Stomach (tissue), 9 donors: ENCODE results near the gene MEG3. TPM values are rescaled to one million over a fixed set of nuclear protein-coding genes. Genes with fewer than 3 reads are reported as not detected.

Source experiments
- DNase-seq, 2 donors: peaks; one replicate each; pipeline versions ENCODE4 v3.0.0 to v3.0.0-alpha.2; 2013 to 2019
- H3K27ac ChIP-seq, 5 donors: fragments of 200-600 bp in 4 of 5; sonication (generic) in 4 of 5; one replicate each; pipeline ENCODE4 v1.5.1; 2013 to 2019; ENCODE audit warnings: mild to moderate bottlenecking in 1 of 5, moderate library complexity in 1 of 5
- H3K27me3 ChIP-seq, 3 donors: fragments of 200-600 bp; sonication (generic); one replicate each; pipeline ENCODE4 v1.5.1; 2017 to 2019; ENCODE audit warnings: mixed run types in 1 of 3
- H3K36me3 ChIP-seq, 4 donors: fragments of 200-600 bp; sonication (generic); 1 replicate in 3 of 4; 2 replicates in 1 of 4; pipeline ENCODE4 v1.5.1; 2016 to 2019
- H3K4me1 ChIP-seq, 4 donors: fragments of 200-600 bp; sonication (generic); one replicate each; pipeline ENCODE4 v1.5.1; 2016 to 2019
- H3K4me3 ChIP-seq, 4 donors: fragments of 200-600 bp; sonication (generic) in 3 of 4; one replicate each; pipeline ENCODE4 v1.5.1; 2016 to 2019; ENCODE audit warnings: mild to moderate bottlenecking in 1 of 4
- H3K9me3 ChIP-seq, 4 donors: fragments of 200-600 bp; sonication (generic); one replicate each; pipeline ENCODE4 v1.5.1; 2016 to 2019
- CTCF ChIP-seq, 7 experiments: fragments of 450-650 bp in 4 of 7; fragments of 200-600 bp in 3 of 7; sonication (generic) in 3 of 7; IDR thresholded peaks; one replicate each; pipeline ENCODE4 v1.5.1; 2016 to 2019; ENCODE audit warnings: antibody characterized with exemption in 7 of 7, control low read depth in 2 of 7, mild to moderate bottlenecking in 1 of 7
- EP300 ChIP-seq: sonication (generic); formaldehyde crosslinking; IDR thresholded peaks from one replicate; pipeline ENCODE4 v1.6.1; 2017; ENCODE audit warnings: antibody characterized with exemption
- POLR2A ChIP-seq, 4 donors: fragments of 450-650 bp; IDR thresholded peaks; one replicate each; pipeline ENCODE4 v1.6.1; 2016; ENCODE audit warnings: antibody characterized with exemption in 4 of 4, control low read depth in 2 of 4, mild to moderate bottlenecking in 1 of 4, moderate library complexity in 1 of 4
- POLR2AphosphoS5 ChIP-seq, 3 donors: sonication (generic); formaldehyde crosslinking; IDR thresholded peaks; one replicate each; pipeline ENCODE4 v1.6.1; 2016; ENCODE audit warnings: antibody characterized with exemption in 3 of 3
- WGBS, 5 donors: extraction: QIAGEN DNeasy Blood & Tissue Kit in 3 of 5; methylation state at CpG; one replicate each; pipeline versions ENCODE4 v1.1.5 to v1.1.7; 2013 to 2018; 5-methylcytosine and 5-hydroxymethylcytosine counted together
- intact Hi-C: fragments of 100-400 bp; cut with DNase I; formaldehyde crosslinking; loops from one replicate; pipeline ENCODE4 v1.15.1; 2023; ENCODE audit warnings: low total_unique reads
- polyA plus RNA-seq, 3 donors: library from polyadenylated mRNA; stranded (reverse); fragments of 200-250 nt; gene quantifications; one replicate each; pipeline ENCODE4 v1.2.3, GENCODE V29; 2013
- total RNA-seq, 5 donors: library from RNA; depleted of rRNA; stranded (reverse); fragments of >200 nt; gene quantifications; one replicate each; pipeline versions ENCODE4 v1.1.0 to v1.2.3, GENCODE V29; 2014 to 2016
- donor health status: healthy with polysubstance abuse.
- donor health status: Bipolar disorder and iron deficiency.
- donor health status: healthy.

Gene MEG3
- total and polyA plus RNA-seq, 8 donors, result 13.4 to 390 (median 99.2) TPM

GRCh38 chr14:100810435-100810834 is 15.5 kb upstream of the MEG3 start:
- no peak overlapping the region for H3K27ac ChIP-seq
- TF ChIP-seq POLR2A (IDR thresholded peaks at IDR 0.05) (no peak), POLR2AphosphoS5 (IDR thresholded peaks at IDR 0.05) (no peak), EP300 (no peak), CTCF (IDR thresholded peaks at IDR 0.05) (no peak)
- H3K4me3 ChIP-seq, result no peak overlapping the region
- DNase-seq, result no peak
- peaks cover 0 to 49% (median 40%) of the 10 kb centered on the region in 4 donors for H3K9me3 ChIP-seq
- H3K27me3 ChIP-seq, result peaks cover 0 to 61% (median 4%) of the 10 kb centered on the region in 3 donors
- no peaks in the 10 kb centered on the region for H3K36me3 ChIP-seq
- intact Hi-C loops, result no loop called here
- 73 to 82% (median 76%) methylated on average over 7 of the region's 7 CpGs for WGBS, 5 donors
- H3K4me1 ChIP-seq, result no peaks in the 10 kb centered on the region

- TF ChIP-seq POLR2AphosphoS5 (IDR thresholded peaks at IDR 0.05), result no peak
- TF ChIP-seq POLR2A (IDR thresholded peaks at IDR 0.05), result no peak
- TF ChIP-seq EP300, result no peak
- TF ChIP-seq CTCF (IDR thresholded peaks at IDR 0.05), result no peak
- H3K27me3 ChIP-seq, result peaks cover 0 to 63% (median 6%) of the 10 kb centered on the region in 3 donors
Measured at GRCh38 chr14:100810861-100811461, 15.0 kb upstream of the MEG3 start.

GRCh38 chr14:100813291-100813690 is 12.6 kb upstream of the MEG3 start:
- intact Hi-C loops, result no loop called here
- no peak overlapping the region for H3K4me3 ChIP-seq
- no peaks in the 10 kb centered on the region for H3K4me1 ChIP-seq
- H3K36me3 ChIP-seq, result no peaks in the 10 kb centered on the region
- WGBS, 5 donors, result 88 to 93% (median 88%) methylated on average over 5 to 10 of the region's 10 CpGs
- peaks cover 0 to 38% (median 30%) of the 10 kb centered on the region in 4 donors for H3K9me3 ChIP-seq
- peaks cover 0 to 57% (median 6%) of the 10 kb centered on the region in 3 donors for H3K27me3 ChIP-seq
- TF ChIP-seq CTCF (IDR thresholded peaks at IDR 0.05) (no peak), EP300 (no peak), POLR2AphosphoS5 (IDR thresholded peaks at IDR 0.05) (no peak), POLR2A (IDR thresholded peaks at IDR 0.05) (no peak)
- no peak overlapping the region for H3K27ac ChIP-seq
- DNase-seq, result no peak

More at GRCh38 chr14:100810861-100811461, 15.0 kb upstream of the MEG3 start:
- H3K4me1 ChIP-seq, result no peaks in the 10 kb centered on the region
- H3K4me3 ChIP-seq, result no peak overlapping the region
- no peak overlapping the region for H3K27ac ChIP-seq
- no peak for DNase-seq
- no peaks in the 10 kb centered on the region for H3K36me3 ChIP-seq
- WGBS, 5 donors, result 62 to 76% (median 66%) methylated on average over 11 to 21 of the region's 21 CpGs
- H3K9me3 ChIP-seq, result peaks cover 0 to 49% (median 40%) of the 10 kb centered on the region in 4 donors
- intact Hi-C loops, result no loop called here

- intact Hi-C loops, result no loop called here
- no peaks in the 10 kb centered on the region for H3K36me3 ChIP-seq
- 66 to 78% (median 67%) methylated on average over 12 to 15 of the region's 15 CpGs for WGBS, 5 donors
- no peak for TF ChIP-seq POLR2A (IDR thresholded peaks at IDR 0.05)
- TF ChIP-seq EP300, result no peak
- H3K27ac ChIP-seq, result no peak overlapping the region
- H3K9me3 ChIP-seq, result peaks cover 0 to 14% (median 10%) of the 10 kb centered on the region in 4 donors
- peaks cover 0 to 43% (median 2%) of the 10 kb centered on the region in 3 donors for H3K27me3 ChIP-seq
- no peak overlapping the region for H3K4me3 ChIP-seq
- DNase-seq, result peak in 1 of 2 donors; percentile 65
- H3K4me1 ChIP-seq, result no peaks in the 10 kb centered on the region
Measured at GRCh38 chr14:100815478-100816285, 10.2 kb upstream of the MEG3 start.
